Measurements from ENCODE around the gene SIPA1L3.

Gene SIPA1L3

GRCh38 chr19:38148337-38148736, 241.3 kb downstream of the SIPA1L3 start:
- Histone ChIP-seq H3K4me1 (ENCODE audit: insufficient read depth, low read length) (no peaks in the 10 kb centered on the region), H3K27me3 (ENCODE audit: insufficient read depth, low read length) (no peaks in the 10 kb centered on the region), H3K9me3 (ENCODE audit: insufficient read depth, low read depth, low read length) (no peaks in the 10 kb centered on the region), H3K36me3 (ENCODE audit: insufficient read depth, low read length) (peaks cover 47% of the 10 kb centered on the region), H3K27ac (ENCODE audit: low read depth, low read length) (no peak overlapping the region), H3K4me3 (ENCODE audit: low read length) (no peak overlapping the region), H3K9ac (ENCODE audit: low read depth, low read length) (no peak overlapping the region)
- 96% methylated on average over 9 of the region's 9 CpGs for WGBS

DNA sequence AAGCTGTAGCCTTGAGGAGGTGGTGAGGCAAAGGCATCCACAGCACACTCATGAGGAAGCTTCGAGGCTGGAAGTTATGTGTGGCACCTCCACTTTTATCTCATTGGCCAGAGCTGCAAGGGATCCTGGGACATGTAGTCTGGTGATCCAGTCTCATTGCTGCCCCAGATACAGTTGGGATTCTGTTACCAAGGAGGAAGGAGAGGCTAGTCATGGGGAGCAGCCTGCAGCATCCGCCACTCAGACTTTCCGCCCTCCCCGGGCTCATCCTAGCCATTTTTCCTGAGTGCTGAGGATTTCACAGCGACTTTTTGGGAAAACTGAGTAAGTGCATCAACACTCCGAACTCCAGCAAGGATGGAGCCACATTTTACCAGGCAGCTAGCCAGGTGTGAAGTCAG, 242.7 kb downstream of the SIPA1L3 start:
- H3K9ac ChIP-seq (ENCODE audit: low read depth, low read length), result no peak overlapping the region
- H3K4me3 ChIP-seq (ENCODE audit: low read length), result no peak overlapping the region
- H3K4me1 ChIP-seq (ENCODE audit: insufficient read depth, low read length), result no peaks in the 10 kb centered on the region
- H3K27me3 ChIP-seq (ENCODE audit: insufficient read depth, low read length), result no peaks in the 10 kb centered on the region
- 90% methylated on average over 6 of the region's 6 CpGs for WGBS
- no peaks in the 10 kb centered on the region for H3K9me3 ChIP-seq (ENCODE audit: insufficient read depth, low read depth, low read length)
- H3K36me3 ChIP-seq (ENCODE audit: insufficient read depth, low read length), result peaks cover 42% of the 10 kb centered on the region
- no peak overlapping the region for H3K27ac ChIP-seq (ENCODE audit: low read depth, low read length)

DNA sequence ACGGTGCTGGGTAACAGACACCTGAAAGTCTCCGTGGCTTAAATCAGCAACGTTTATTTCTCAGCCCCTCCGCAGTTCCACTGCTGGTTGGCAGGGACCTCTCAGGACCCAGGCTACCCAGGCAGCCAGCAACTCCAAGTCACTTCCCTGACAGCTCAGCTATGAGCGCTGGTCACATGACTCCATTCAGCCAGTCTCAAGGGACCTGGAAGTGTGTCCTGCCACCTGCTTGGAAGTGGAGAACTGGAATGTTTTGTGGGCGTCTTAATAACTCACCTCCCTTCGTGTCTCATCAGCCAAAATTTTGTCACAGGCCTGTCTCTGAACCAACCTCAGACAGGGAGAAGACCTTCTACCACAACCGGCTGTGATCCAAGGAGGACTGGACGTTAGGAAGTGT, 244.2 kb downstream of the SIPA1L3 start:
- H3K9ac ChIP-seq (ENCODE audit: low read depth, low read length), result no peak overlapping the region
- H3K4me3 ChIP-seq (ENCODE audit: low read length), result no peak overlapping the region
- no peak overlapping the region for H3K27ac ChIP-seq (ENCODE audit: low read depth, low read length)
- no peaks in the 10 kb centered on the region for H3K27me3 ChIP-seq (ENCODE audit: insufficient read depth, low read length)
- WGBS, result 92% methylated on average over 9 of the region's 9 CpGs
- H3K4me1 ChIP-seq (ENCODE audit: insufficient read depth, low read length), result no peaks in the 10 kb centered on the region
- H3K9me3 ChIP-seq (ENCODE audit: insufficient read depth, low read depth, low read length), result no peaks in the 10 kb centered on the region
- H3K36me3 ChIP-seq (ENCODE audit: insufficient read depth, low read length), result peaks cover 35% of the 10 kb centered on the region

DNA sequence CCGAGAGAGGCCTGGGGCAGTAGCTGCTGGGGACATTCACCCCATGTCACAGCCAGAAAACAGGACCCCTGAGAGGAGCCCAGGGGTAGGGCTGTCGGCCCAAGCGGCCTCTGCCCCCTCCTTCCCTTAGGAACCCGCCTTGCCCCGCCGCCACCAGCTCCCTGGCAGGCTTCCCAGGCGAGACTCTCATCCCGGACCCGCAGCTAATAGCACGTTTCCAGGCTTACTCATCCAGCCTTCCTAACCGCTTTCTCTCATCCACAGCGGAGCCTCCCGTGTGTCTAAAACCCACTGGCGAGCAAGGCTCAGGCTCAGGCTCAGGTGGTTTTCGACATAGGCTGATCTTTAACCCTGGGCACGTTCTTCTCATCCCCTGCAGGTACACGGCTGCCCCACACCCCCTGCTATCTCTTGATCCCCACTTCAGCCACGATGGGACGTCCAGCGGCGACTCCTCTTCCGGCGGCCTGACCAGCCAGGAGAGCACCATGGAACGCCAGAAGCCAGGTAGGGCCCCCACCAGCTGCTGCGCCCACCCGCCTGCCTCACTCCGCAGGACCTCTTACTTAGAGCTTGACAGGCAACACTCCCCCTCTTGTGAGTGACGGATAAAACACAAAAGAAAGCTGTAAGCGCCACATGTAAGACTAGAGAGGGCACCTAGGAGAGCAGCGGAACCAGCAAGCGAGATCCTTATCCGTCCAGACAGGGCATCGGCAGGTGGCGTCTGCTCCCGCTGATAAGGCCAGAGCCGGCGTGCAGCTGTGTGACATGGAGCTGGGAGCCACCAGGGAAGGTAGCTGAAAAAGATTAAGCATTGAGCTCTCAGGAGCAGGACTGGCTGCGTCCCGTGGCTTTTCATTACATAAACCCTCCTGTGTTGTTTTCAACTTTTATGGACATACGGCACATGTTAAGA, 245.7 kb downstream of the SIPA1L3 start:
- WGBS, result 93% methylated on average over 40 of the region's 40 CpGs
- H3K4me1 ChIP-seq (ENCODE audit: insufficient read depth, low read length), result no peaks in the 10 kb centered on the region
- H3K9ac ChIP-seq (ENCODE audit: low read depth, low read length), result no peak overlapping the region
- H3K27me3 ChIP-seq (ENCODE audit: insufficient read depth, low read length), result no peaks in the 10 kb centered on the region
- H3K4me3 ChIP-seq (ENCODE audit: low read length), result no peak overlapping the region
- H3K9me3 ChIP-seq (ENCODE audit: insufficient read depth, low read depth, low read length), result no peaks in the 10 kb centered on the region
- no peak overlapping the region for H3K27ac ChIP-seq (ENCODE audit: low read depth, low read length)
- H3K36me3 ChIP-seq (ENCODE audit: insufficient read depth, low read length), result peaks cover 36% of the 10 kb centered on the region

GRCh38 chr19:38155453-38155852, 248.4 kb downstream of the SIPA1L3 start:
- Histone ChIP-seq H3K27me3 (ENCODE audit: insufficient read depth, low read length) (no peaks in the 10 kb centered on the region), H3K4me1 (ENCODE audit: insufficient read depth, low read length) (no peaks in the 10 kb centered on the region), H3K4me3 (ENCODE audit: low read length) (no peak overlapping the region), H3K9me3 (ENCODE audit: insufficient read depth, low read depth, low read length) (no peaks in the 10 kb centered on the region), H3K27ac (ENCODE audit: low read depth, low read length) (no peak overlapping the region), H3K9ac (ENCODE audit: low read depth, low read length) (no peak overlapping the region), H3K36me3 (ENCODE audit: insufficient read depth, low read length) (peaks cover 36% of the 10 kb centered on the region)
- WGBS, result 87% methylated on average over 6 of the region's 6 CpGs

DNA sequence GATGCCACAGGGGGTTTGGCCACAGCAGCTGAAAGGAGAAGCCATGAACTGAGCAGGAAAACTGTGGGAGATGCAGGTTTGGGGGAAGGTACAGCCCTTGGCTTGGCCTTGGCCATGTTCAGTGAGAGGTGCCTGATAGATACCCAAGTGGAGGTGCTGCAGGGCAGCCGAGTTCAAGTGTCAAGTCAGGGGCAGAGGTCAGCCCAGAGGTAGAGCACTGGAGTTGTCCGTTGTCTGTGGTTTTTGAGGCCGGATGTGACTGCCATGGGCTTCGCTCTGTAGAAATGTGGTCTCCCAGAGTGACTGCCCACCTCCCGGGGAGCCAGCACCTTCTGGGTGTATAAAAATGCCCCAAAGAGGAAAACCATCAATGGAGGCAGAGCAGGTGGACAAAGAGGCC, 251.7 kb downstream of the SIPA1L3 start:
- H3K4me3 ChIP-seq (ENCODE audit: low read length), result no peak overlapping the region
- peaks cover 10% of the 10 kb centered on the region; the same call in 1 of the 2 replicates for H3K9me3 ChIP-seq (ENCODE audit: insufficient read depth, low read depth, low read length)
- 95% methylated on average over 5 of the region's 5 CpGs for WGBS
- H3K27ac ChIP-seq (ENCODE audit: low read depth, low read length), result no peak overlapping the region
- H3K4me1 ChIP-seq (ENCODE audit: insufficient read depth, low read length), result no peaks in the 10 kb centered on the region
- H3K36me3 ChIP-seq (ENCODE audit: insufficient read depth, low read length), result peaks cover 34% of the 10 kb centered on the region
- no peaks in the 10 kb centered on the region for H3K27me3 ChIP-seq (ENCODE audit: insufficient read depth, low read length)
- no peak overlapping the region for H3K9ac ChIP-seq (ENCODE audit: low read depth, low read length)

DNA sequence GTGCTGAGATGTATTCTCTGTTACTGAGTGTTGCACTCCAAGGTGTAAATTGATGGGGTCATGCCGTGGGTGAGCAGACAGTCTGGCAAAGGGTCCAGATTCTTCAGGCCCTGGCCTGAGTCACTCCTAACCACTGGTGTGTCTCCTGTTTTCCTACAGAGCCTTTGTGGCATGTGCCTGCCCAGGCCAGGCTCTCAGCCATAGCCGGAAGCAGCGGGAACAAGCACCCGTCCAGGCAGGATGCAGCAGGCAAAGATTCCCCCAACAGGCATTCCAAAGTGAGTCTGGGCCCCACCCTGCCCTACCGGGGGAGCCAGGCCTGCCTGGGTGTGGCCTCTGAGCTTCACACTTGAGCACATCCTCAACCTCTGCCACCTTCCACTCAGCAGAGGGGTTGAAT, 255.1 kb downstream of the SIPA1L3 start:
- no peak overlapping the region for H3K27ac ChIP-seq (ENCODE audit: low read depth, low read length)
- H3K9ac ChIP-seq (ENCODE audit: low read depth, low read length), result no peak overlapping the region
- WGBS, result 86% methylated on average over 5 of the region's 5 CpGs

DNA sequence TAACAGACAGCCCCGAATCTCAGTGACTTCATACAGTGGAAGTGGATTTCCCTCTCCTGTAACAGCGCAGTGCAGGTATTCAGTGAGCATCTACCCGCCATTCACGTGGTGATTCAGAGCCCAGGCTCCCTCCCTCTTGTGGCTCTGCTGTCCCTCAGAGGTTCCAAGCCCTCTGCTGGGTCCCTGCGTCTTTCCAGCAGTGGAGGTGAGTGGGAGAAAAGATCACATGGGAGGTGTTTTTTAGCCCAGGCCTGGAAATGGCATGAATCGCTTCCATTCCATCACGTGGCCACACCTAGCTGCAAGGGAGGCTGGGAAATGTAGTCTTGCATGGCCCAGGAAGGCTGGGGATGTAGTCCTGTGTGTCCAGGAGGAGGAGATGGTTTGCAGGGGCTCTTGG, 255.6 kb downstream of the SIPA1L3 start:
- H3K27ac ChIP-seq (ENCODE audit: low read depth, low read length), result no peak overlapping the region
- no peaks in the 10 kb centered on the region for H3K27me3 ChIP-seq (ENCODE audit: insufficient read depth, low read length)
- H3K4me3 ChIP-seq (ENCODE audit: low read length), result no peak overlapping the region
- 94% methylated on average over 7 of the region's 7 CpGs for WGBS
- H3K36me3 ChIP-seq (ENCODE audit: insufficient read depth, low read length), result peaks cover 33% of the 10 kb centered on the region
- no peaks in the 10 kb centered on the region for H3K4me1 ChIP-seq (ENCODE audit: insufficient read depth, low read length)
- H3K9me3 ChIP-seq (ENCODE audit: insufficient read depth, low read depth, low read length), result peaks cover 10% of the 10 kb centered on the region; the same call in 1 of the 2 replicates
- no peak overlapping the region for H3K9ac ChIP-seq (ENCODE audit: low read depth, low read length)

More for the DNA sequence above, 255.1 kb downstream of the SIPA1L3 start:
- Histone ChIP-seq H3K4me3 (ENCODE audit: low read length) (no peak overlapping the region), H3K4me1 (ENCODE audit: insufficient read depth, low read length) (no peaks in the 10 kb centered on the region), H3K27me3 (ENCODE audit: insufficient read depth, low read length) (no peaks in the 10 kb centered on the region), H3K9me3 (ENCODE audit: insufficient read depth, low read depth, low read length) (peaks cover 10% of the 10 kb centered on the region; the same call in 1 of the 2 replicates), H3K36me3 (ENCODE audit: insufficient read depth, low read length) (peaks cover 34% of the 10 kb centered on the region)

DNA sequence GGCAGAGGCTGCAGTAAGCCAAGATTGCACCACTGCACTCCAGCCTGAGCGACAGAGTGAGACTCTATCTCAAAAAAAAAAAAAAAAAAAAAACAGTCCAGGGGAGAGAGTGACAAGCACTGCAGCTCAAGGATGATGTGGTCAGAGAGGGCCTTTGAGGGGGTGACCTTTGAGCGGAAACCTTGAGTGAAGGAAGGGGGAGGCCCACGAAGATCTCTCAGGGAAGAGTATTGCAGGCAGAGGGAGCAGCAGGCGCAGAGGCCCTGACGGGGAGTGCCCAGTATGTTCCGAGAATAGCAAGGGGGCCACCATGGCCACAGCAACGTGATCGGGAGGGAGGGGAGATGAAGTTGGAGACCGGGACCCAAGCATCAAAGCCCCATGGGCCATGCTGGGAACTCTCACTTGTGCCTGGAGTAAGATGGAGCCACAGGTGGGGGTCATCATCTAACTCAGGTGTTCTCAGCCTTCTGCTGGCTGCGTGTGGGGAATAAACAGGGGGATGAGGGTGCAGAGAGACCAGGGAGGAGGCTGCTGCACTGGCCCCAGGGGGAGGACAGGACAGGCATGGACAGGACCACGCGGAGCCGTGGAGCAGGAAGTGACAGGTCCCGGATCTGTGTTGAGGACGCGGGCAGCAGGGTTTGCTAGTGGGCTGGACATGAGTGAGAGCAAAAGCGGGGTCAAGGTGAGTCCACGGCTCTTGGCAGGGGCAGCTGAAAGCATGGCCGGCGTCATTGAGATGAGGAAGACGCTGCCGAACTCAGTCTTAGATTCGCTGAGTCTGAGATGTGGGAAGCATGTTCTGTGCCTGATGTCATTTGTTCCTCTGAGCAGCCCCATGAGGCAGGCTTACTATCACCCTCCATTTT, 256.6 kb downstream of the SIPA1L3 start:
- Histone ChIP-seq H3K9ac (ENCODE audit: low read depth, low read length) (no peak overlapping the region), H3K27ac (ENCODE audit: low read depth, low read length) (no peak overlapping the region), H3K36me3 (ENCODE audit: insufficient read depth, low read length) (peaks cover 35% of the 10 kb centered on the region), H3K9me3 (ENCODE audit: insufficient read depth, low read depth, low read length) (peaks cover 10% of the 10 kb centered on the region; the same call in 1 of the 2 replicates), H3K4me3 (ENCODE audit: low read length) (no peak overlapping the region), H3K27me3 (ENCODE audit: insufficient read depth, low read length) (no peaks in the 10 kb centered on the region), H3K4me1 (ENCODE audit: insufficient read depth, low read length) (peaks cover 4% of the 10 kb centered on the region; the same call in 1 of the 2 replicates)
- 94% methylated on average over 22 of the region's 23 CpGs for WGBS

- H3K4me3 ChIP-seq (ENCODE audit: low read length), result no peak overlapping the region
- H3K4me1 ChIP-seq (ENCODE audit: insufficient read depth, low read length), result peaks cover 5% of the 10 kb centered on the region; the same call in 1 of the 2 replicates
- H3K27ac ChIP-seq (ENCODE audit: low read depth, low read length), result no peak overlapping the region
- no peaks in the 10 kb centered on the region for H3K27me3 ChIP-seq (ENCODE audit: insufficient read depth, low read length)
- WGBS, result 94% methylated on average over 25 of the region's 25 CpGs
- no peak overlapping the region for H3K9ac ChIP-seq (ENCODE audit: low read depth, low read length)
- peaks cover 38% of the 10 kb centered on the region for H3K36me3 ChIP-seq (ENCODE audit: insufficient read depth, low read length)
- peaks cover 10% of the 10 kb centered on the region; the same call in 1 of the 2 replicates for H3K9me3 ChIP-seq (ENCODE audit: insufficient read depth, low read depth, low read length)
Observed at GRCh38 chr19:38164526-38164925, 257.5 kb downstream of the SIPA1L3 start.

DNA sequence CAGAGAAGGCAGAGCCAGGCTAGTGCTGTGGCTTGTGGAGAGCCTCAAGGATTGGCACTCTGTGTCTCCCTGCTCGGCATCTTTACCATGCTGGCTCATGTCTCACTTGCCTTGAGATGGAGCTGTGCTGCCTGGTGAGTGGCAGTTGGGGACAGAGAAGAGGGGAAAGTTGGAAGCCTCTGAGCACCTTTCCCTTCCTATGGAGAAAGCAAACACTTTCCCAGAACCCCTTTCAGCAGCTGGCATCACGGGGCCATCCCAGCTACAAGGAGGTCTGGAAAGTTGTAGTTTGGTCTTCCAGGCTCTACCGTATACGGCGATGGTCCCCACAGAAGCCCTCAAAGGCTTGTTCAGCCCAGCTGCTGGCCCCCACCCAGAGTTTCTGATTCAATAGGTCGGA, 258.3 kb downstream of the SIPA1L3 start:
- H3K27me3 ChIP-seq (ENCODE audit: insufficient read depth, low read length), result no peaks in the 10 kb centered on the region
- H3K36me3 ChIP-seq (ENCODE audit: insufficient read depth, low read length), result peaks cover 38% of the 10 kb centered on the region
- peaks cover 5% of the 10 kb centered on the region for H3K4me1 ChIP-seq (ENCODE audit: insufficient read depth, low read length)
- H3K4me3 ChIP-seq (ENCODE audit: low read length), result no peak overlapping the region
- WGBS, result 98% methylated on average over 6 of the region's 6 CpGs
- peaks cover 10% of the 10 kb centered on the region; the same call in 1 of the 2 replicates for H3K9me3 ChIP-seq (ENCODE audit: insufficient read depth, low read depth, low read length)
- no peak overlapping the region for H3K9ac ChIP-seq (ENCODE audit: low read depth, low read length)
- no peak overlapping the region for H3K27ac ChIP-seq (ENCODE audit: low read depth, low read length)

Data from HUES64 (cell line).